ENCODE data around the gene SHISA5. TPM values are rescaled to one million over a fixed set of nuclear protein-coding genes. Genes with fewer than 3 reads are reported as not detected.

SHISA5 gene
- total and polyA plus RNA-seq, 2 of the 8 experiments (the other 6 are each of a cell fraction or from before 2014, with no cell fraction given) = 196 to 315 TPM

- peaks cover 2 to 26% (median 24%) of the 10 kb centered on the region in 4 experiments; a peak in 7 of 8 replicates for H3K36me3 ChIP-seq (ENCODE audit: control insufficient read depth in 2 of 4, insufficient read depth in 4 of 4, low read length in 3 of 4)
- ChIA-PET POLR2A (ENCODE audit: partially characterized antibody) (no interaction called here), CTCF (ENCODE audit: partially characterized antibody) (interaction anchor here (0.8 to 1.8 kb wide), 4 partner anchors 14 to 111 kb away, joined by 3 to 5 read pairs (median 4); no protein-coding TSS in a partner anchor)
- H2BK15ac ChIP-seq (ENCODE audit: low read length) = no peak overlapping the region
- H3K27me3 ChIP-seq (replicated peaks in 1 of 4; ENCODE audit: control insufficient read depth in 3 of 4, extremely low read depth in 1 of 4, insufficient read depth in 3 of 4, low read length in 3 of 4) = no peaks in the 10 kb centered on the region
- no peak overlapping the region for H3K56ac ChIP-seq (replicated peaks; ENCODE audit: insufficient read length, low read depth, low read length)
- no peaks in the 10 kb centered on the region; the same call in 1 of the 2 replicates for H3K79me1 ChIP-seq (ENCODE audit: low read depth, low read length)
- H3K9me3 ChIP-seq (ENCODE audit: insufficient read depth in 2 of 2, low read depth in 1 of 2, low read length in 1 of 2) = no peaks in the 10 kb centered on the region
- no peak for FAIRE-seq
- H2BK120ac ChIP-seq (replicated peaks; ENCODE audit: low read depth, low read length) = no peak overlapping the region
- no peak overlapping the region for H2BK12ac ChIP-seq (ENCODE audit: low read depth, low read length)
- no peak overlapping the region for H3K18ac ChIP-seq (ENCODE audit: extremely low read depth, low read length)
- H3K4me3 ChIP-seq (ENCODE audit: extremely low read depth in 1 of 4, insufficient read depth in 2 of 4, low read depth in 3 of 4, low read length in 4 of 4) = no peak overlapping the region
- H3K4me2 ChIP-seq (ENCODE audit: insufficient read depth in 1 of 2, low read depth in 2 of 2, low read length in 2 of 2) = no peak overlapping the region
- H3K4me1 ChIP-seq (replicated peaks in 1 of 4; ENCODE audit: control insufficient read depth in 3 of 4, insufficient read depth in 4 of 4, low read length in 3 of 4) = no peaks in the 10 kb centered on the region; a peak in 2 of 7 replicates
- H3K4ac ChIP-seq (replicated peaks; ENCODE audit: insufficient read length, low read depth, low read length) = no peak overlapping the region
- H3K27ac ChIP-seq (ENCODE audit: low read depth, low read length) = no peak overlapping the region
- no peak overlapping the region for H2AK5ac ChIP-seq (ENCODE audit: low read depth, low read length)
- no peak overlapping the region for H4K5ac ChIP-seq (ENCODE audit: insufficient read length, low read depth, low read length)
- WGBS, 2 experiments (ENCODE audit: extremely low coverage in 1 of 2, insufficient coverage in 1 of 2, insufficient read length in 1 of 2, insufficient replicate concordance in 2 of 2, low coverage in 1 of 2, low lambda C conversion rate in 2 of 2, missing lambda C conversion rate in 1 of 2) = 90% methylated on average over 4 of the region's 5 CpGs; no CpG with 5 or more reads in 1 of the 2 experiments
- H2BK20ac ChIP-seq (ENCODE audit: low read length) = no peak overlapping the region
- TF ChIP-seq HDAC6 (IDR thresholded peaks at IDR 0.05; ENCODE audit: low read depth, low read length) (no peak), SIX5 (IDR thresholded peaks at IDR 0.05; ENCODE audit: low read depth, low read length) (no peak), KDM1A (IDR thresholded peaks at IDR 0.05; ENCODE audit: borderline replicate concordance, low read length) (no peak), SRF (IDR thresholded peaks at IDR 0.05; ENCODE audit: low read depth, low read length) (no peak), SP2 (IDR thresholded peaks at IDR 0.05; ENCODE audit: low read length) (no peak), SP4 (IDR thresholded peaks at IDR 0.05; ENCODE audit: low read length) (no peak), PHF8 (conservative IDR thresholded peaks at IDR 0.05; ENCODE audit: low read depth, low read length) (no peak), HDAC2 (IDR thresholded peaks at IDR 0.05; ENCODE audit: borderline replicate concordance in 1 of 2, low read depth in 2 of 2, low read length in 2 of 2) (no peak)
- no peak overlapping the region for H4K91ac ChIP-seq (replicated peaks; ENCODE audit: insufficient read length, low read length)
- H4K8ac ChIP-seq (ENCODE audit: extremely low read depth, insufficient read depth, low read length) = no peak overlapping the region
- no peak overlapping the region for H3K9ac ChIP-seq (replicated peaks in 1 of 4; ENCODE audit: extremely low read depth in 1 of 4, low read depth in 3 of 4, low read length in 3 of 4)
- no peaks in the 10 kb centered on the region for H3K23me2 ChIP-seq (ENCODE audit: low read depth, low read length)
- no peaks in the 10 kb centered on the region for H3K79me2 ChIP-seq (ENCODE audit: control insufficient read depth in 1 of 2, insufficient read depth in 2 of 2, low read length in 2 of 2)
- DNase-seq (ENCODE audit: low read depth in 1 of 2, low spot score in 2 of 2) = no peak
- no peak overlapping the region for H3K14ac ChIP-seq (ENCODE audit: insufficient read length)
- no peak overlapping the region for H2AFZ ChIP-seq (ENCODE audit: low read length)
- no peak overlapping the region for H3K23ac ChIP-seq (ENCODE audit: insufficient read length)
- H2BK5ac ChIP-seq (ENCODE audit: low read depth, low read length) = no peak overlapping the region
- no peaks in the 10 kb centered on the region for H4K20me1 ChIP-seq (replicated peaks in 1 of 2; ENCODE audit: control insufficient read depth in 1 of 2, insufficient read depth in 2 of 2, low read length in 2 of 2)
Observed at GRCh38 chr3:48544141-48544540, 40.2 kb upstream of the SHISA5 start.

All from H1 (cell line).